NB4 (cell line): ENCODE data around the gene MBOAT7.
"Not testable (repeated sequence)": the region's sequence is repeated elsewhere in the genome, so short reads cannot be mapped to it uniquely, and the experiment has no call there.

ENCODE experiments used
- DNase-seq: peaks from one replicate; pipeline ENCODE4 v3.0.0; 2010; ENCODE audit warnings: low read depth
- H3K4me3 ChIP-seq: one replicate; pipeline ENCODE4 v1.5.1; 2011; ENCODE audit warnings: mild to moderate bottlenecking, low read depth, low read length, moderate library complexity
- MAX ChIP-seq: IDR thresholded peaks from 2 replicates; pipeline ENCODE4 v1.6.1; 2011; ENCODE audit warnings: low read depth, low read length
- MYC ChIP-seq: IDR thresholded peaks from 2 replicates; pipeline ENCODE4 v1.6.1; 2011; ENCODE audit warnings: low read depth, low read length
- POLR2A ChIP-seq: IDR thresholded peaks from 2 replicates; pipeline ENCODE4 v1.6.1; 2011; ENCODE audit warnings: mild to moderate bottlenecking; ENCODE audit not compliant: insufficient read length; ENCODE audit errors: extremely low read depth
- TF ChIP-seq, protein P1 (sequence below): IDR thresholded peaks from one replicate; pipeline ENCODE4 v1.5.1; 2012; ENCODE audit warnings: low read depth, low read length

MBOAT7 gene

DNA sequence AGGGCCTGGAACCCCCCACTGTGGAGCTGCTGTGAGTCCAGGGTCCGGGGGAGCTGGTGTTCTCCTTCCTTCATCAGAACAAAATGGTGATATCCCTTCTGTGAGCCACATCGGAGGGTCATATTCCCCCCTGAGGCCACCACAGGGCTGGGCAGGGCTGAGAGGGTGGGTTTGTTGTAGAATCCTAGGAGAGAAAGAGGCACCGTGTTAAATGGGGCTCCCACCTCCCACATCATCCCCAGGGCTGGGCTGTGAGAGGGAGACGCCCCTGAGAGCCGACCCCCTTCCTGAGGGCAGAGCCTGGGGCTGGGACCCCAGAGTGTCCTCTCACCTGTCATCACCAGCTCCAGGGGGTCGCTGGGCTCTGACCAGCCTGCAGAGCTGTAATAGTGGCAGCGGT lies 32.6 kb upstream of the MBOAT7 start:
- DNase-seq, H3K4me3 ChIP-seq: not testable (repeated sequence)

DNA sequence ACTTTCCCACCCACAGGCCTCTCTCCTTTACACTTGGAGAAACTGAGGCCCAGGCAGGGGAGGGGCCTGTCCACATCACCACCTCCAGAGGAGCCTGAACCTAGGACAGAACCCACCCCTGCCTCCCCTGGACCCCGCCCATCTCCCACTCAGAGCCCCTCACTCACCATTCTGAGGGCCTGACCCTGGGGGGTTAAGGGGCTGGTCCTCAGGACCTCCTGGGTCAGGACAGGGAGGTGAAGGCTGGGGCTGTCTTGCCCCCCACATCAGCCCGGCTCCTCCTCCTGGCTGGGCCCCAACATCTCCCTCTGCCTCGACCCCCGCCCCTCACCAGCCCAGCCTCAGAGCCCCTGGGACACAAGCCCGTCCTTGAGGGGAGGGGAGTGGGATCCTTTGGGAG lies 30.3 kb upstream of the MBOAT7 start:
- H3K4me3 ChIP-seq, DNase-seq: not testable (repeated sequence)

DNA sequence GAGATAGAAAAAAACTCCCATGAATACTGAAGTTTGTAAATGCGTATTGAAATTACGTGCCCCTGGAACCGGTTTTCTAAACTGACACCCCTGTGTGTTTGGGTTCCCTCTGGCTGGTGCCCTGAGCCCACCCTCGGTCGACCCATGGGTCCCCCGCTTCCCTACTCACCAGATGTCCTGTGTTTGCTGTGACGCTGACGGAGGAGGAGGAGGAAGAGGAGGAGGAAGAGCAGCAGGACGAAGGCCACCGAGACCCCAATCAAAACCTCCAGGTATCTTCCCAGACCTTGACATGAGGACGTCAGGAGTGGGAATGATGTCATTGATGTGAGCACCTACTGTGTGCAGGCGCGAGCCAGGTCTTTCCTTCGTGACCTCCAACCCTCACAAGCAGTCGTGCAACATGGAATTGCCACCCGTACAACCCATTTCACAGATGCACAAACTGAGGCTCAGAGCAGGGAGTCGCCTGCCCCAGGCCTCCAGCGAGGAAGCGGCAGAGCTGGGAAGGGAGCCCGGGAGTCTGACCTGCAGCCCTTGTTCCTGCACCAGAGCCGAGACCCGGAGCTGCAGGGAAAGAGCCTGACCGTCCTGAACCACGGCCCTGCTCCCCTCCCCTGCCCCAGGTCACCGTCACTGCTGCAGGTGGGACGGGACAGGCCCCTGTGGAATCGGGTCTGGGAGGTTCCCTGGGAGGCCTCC lies 29.7 kb upstream of the MBOAT7 start:
- no peak overlapping the region for H3K4me3 ChIP-seq
- TF ChIP-seq MYC: no peak
- TF ChIP-seq, protein P1, sequence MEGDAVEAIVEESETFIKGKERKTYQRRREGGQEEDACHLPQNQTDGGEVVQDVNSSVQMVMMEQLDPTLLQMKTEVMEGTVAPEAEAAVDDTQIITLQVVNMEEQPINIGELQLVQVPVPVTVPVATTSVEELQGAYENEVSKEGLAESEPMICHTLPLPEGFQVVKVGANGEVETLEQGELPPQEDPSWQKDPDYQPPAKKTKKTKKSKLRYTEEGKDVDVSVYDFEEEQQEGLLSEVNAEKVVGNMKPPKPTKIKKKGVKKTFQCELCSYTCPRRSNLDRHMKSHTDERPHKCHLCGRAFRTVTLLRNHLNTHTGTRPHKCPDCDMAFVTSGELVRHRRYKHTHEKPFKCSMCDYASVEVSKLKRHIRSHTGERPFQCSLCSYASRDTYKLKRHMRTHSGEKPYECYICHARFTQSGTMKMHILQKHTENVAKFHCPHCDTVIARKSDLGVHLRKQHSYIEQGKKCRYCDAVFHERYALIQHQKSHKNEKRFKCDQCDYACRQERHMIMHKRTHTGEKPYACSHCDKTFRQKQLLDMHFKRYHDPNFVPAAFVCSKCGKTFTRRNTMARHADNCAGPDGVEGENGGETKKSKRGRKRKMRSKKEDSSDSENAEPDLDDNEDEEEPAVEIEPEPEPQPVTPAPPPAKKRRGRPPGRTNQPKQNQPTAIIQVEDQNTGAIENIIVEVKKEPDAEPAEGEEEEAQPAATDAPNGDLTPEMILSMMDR: no peak
- no peak for TF ChIP-seq POLR2A
- TF ChIP-seq MAX: no peak
- no peak for DNase-seq

- DNase-seq: no peak
- no peak overlapping the region for H3K4me3 ChIP-seq
- no peak for TF ChIP-seq MAX
- TF ChIP-seq POLR2A: no peak
- TF ChIP-seq MYC: no peak
- TF ChIP-seq, protein P1: no peak
Observed at GRCh38 chr19:54218259-54218658, 28.9 kb upstream of the MBOAT7 start.

GRCh38 chr19:54217517-54218247 lies 28.3 kb upstream of the MBOAT7 start:
- not testable (repeated sequence) for DNase-seq, H3K4me3 ChIP-seq

- no peak overlapping the region for H3K4me3 ChIP-seq
- TF ChIP-seq POLR2A: no peak
- TF ChIP-seq MAX: no peak
- TF ChIP-seq, protein P1: no peak
- no peak for TF ChIP-seq MYC
- no peak for DNase-seq
Observed at GRCh38 chr19:54216869-54217268, 27.5 kb upstream of the MBOAT7 start.

DNA sequence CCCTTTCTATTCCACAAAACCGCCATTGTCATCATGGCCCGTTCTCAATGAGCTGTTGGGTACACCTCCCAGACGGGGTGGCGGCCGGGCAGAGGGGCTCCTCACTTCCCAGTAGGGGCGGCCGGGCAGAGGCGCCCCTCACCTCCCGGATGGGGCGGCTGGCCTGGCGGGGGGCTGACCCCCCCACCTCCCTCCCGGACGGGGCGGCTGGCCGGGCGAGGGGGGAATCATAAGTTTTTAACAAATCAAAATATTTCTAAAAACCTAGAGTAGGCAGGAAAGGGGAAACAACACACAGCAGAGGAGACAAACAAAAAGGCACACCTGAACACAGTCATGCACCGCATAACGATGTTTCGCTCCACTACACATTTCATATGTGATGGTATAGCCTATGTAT lies 25.4 kb upstream of the MBOAT7 start:
- DNase-seq, H3K4me3 ChIP-seq: not testable (repeated sequence)

- not testable (repeated sequence) for DNase-seq, H3K4me3 ChIP-seq
Observed at GRCh38 chr19:54214217-54214616, 24.8 kb upstream of the MBOAT7 start.

DNA sequence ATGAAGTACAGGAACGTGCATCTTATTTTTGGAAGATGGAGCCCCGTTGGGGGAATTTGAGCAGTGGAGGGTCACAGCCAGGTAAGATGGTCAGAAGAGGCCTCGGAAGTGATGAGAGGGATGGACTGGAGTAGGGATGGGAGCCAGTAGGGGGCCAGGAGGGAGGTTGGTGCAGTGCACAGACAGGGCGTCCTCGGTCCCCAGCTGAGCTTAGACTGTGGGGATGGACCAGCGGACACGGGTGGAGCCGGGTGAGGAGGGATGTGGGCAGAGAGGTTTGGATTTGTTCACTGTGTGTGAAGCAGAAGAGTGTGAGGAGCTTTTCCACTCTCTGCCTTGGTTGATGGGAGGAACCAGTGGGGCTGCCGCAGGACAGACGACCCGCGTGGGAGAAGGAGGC lies 21.9 kb upstream of the MBOAT7 start:
- no peak overlapping the region for H3K4me3 ChIP-seq
- TF ChIP-seq, protein P1: no peak
- no peak for TF ChIP-seq MYC
- TF ChIP-seq POLR2A: no peak
- no peak for TF ChIP-seq MAX
- DNase-seq: no peak
